HL-60 (cell line): ENCODE data around the gene KIAA0040.

Source experiments
- DNase-seq, 2 experiments: peaks; one replicate each; pipeline ENCODE4 v3.0.0-alpha.2; 2010 to 2020; ENCODE audit warnings: low read depth in 1 of 2, low spot score in 1 of 2
- H3K27ac ChIP-seq: fragments of 250-450 bp; sonication (Bioruptor Pico); replicated peaks from 2 replicates; pipeline ENCODE4 v1.5.1; 2020; ENCODE audit warnings: mild to moderate bottlenecking, moderate library complexity
- H3K27me3 ChIP-seq: fragments of 250-450 bp; sonication (Bioruptor Pico); 2 replicates; pipeline ENCODE4 v1.5.1; 2021; ENCODE audit warnings: mild to moderate bottlenecking, moderate library complexity; ENCODE audit not compliant: insufficient read depth, poor library complexity, severe bottlenecking
- H3K4me3 ChIP-seq: replicated peaks from 2 replicates; pipeline ENCODE4 v1.5.1; 2011; ENCODE audit warnings: mild to moderate bottlenecking, control low read depth, low read length; ENCODE audit not compliant: insufficient read depth
- CTCF ChIP-seq: IDR thresholded peaks from one replicate; pipeline ENCODE4 v1.5.1; 2011; ENCODE audit warnings: low read length, control low read depth, inconsistent platforms; ENCODE audit not compliant: insufficient read depth
- GABPA ChIP-seq: IDR thresholded peaks from 2 replicates; pipeline ENCODE4 v1.6.1; 2012; ENCODE audit warnings: low read depth
- POLR2AphosphoS5 ChIP-seq: IDR thresholded peaks from 2 replicates; pipeline ENCODE4 v1.6.1; 2012; ENCODE audit warnings: low read depth
- SPI1 ChIP-seq: IDR thresholded peaks from 2 replicates; pipeline ENCODE4 v1.6.1; 2012; ENCODE audit warnings: low read depth, mild to moderate bottlenecking, borderline replicate concordance
- TF ChIP-seq, protein P1 (sequence below): IDR thresholded peaks from 2 replicates; pipeline ENCODE4 v1.6.1; 2012; ENCODE audit warnings: low read depth; ENCODE audit not compliant: insufficient replicate concordance

KIAA0040 gene

GRCh38 chr1:175178056-175178455, 14.5 kb downstream of the KIAA0040 start:
- Histone ChIP-seq H3K4me3 (no peak overlapping the region), H3K27me3 (peaks cover 4% of the 10 kb centered on the region), H3K27ac (no peak overlapping the region)
- TF ChIP-seq SPI1 (no peak), GABPA (no peak), POLR2AphosphoS5 (no peak), CTCF (no peak)
- TF ChIP-seq, protein P1, sequence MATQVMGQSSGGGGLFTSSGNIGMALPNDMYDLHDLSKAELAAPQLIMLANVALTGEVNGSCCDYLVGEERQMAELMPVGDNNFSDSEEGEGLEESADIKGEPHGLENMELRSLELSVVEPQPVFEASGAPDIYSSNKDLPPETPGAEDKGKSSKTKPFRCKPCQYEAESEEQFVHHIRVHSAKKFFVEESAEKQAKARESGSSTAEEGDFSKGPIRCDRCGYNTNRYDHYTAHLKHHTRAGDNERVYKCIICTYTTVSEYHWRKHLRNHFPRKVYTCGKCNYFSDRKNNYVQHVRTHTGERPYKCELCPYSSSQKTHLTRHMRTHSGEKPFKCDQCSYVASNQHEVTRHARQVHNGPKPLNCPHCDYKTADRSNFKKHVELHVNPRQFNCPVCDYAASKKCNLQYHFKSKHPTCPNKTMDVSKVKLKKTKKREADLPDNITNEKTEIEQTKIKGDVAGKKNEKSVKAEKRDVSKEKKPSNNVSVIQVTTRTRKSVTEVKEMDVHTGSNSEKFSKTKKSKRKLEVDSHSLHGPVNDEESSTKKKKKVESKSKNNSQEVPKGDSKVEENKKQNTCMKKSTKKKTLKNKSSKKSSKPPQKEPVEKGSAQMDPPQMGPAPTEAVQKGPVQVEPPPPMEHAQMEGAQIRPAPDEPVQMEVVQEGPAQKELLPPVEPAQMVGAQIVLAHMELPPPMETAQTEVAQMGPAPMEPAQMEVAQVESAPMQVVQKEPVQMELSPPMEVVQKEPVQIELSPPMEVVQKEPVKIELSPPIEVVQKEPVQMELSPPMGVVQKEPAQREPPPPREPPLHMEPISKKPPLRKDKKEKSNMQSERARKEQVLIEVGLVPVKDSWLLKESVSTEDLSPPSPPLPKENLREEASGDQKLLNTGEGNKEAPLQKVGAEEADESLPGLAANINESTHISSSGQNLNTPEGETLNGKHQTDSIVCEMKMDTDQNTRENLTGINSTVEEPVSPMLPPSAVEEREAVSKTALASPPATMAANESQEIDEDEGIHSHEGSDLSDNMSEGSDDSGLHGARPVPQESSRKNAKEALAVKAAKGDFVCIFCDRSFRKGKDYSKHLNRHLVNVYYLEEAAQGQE, result no peak
- no peak for DNase-seq

GRCh38 chr1:175176246-175176645, 16.3 kb downstream of the KIAA0040 start:
- Histone ChIP-seq H3K4me3 (no peak overlapping the region), H3K27me3 (no peaks in the 10 kb centered on the region), H3K27ac (no peak overlapping the region)
- TF ChIP-seq POLR2AphosphoS5 (no peak), GABPA (no peak), SPI1 (no peak), CTCF (no peak)
- TF ChIP-seq, protein P1, result no peak
- DNase-seq, result no peak

GRCh38 chr1:175174309-175175102, 18.1 kb downstream of the KIAA0040 start:
- no peak overlapping the region for H3K27ac ChIP-seq
- no peak overlapping the region for H3K4me3 ChIP-seq
- no peak for DNase-seq

More at GRCh38 chr1:175174309-175175102, 18.1 kb downstream of the KIAA0040 start:
- TF ChIP-seq POLR2AphosphoS5 (no peak), SPI1 (no peak), CTCF (no peak), GABPA (no peak)
- TF ChIP-seq, protein P1, result no peak
- H3K27me3 ChIP-seq, result no peaks in the 10 kb centered on the region
